GM19467 (cell line): ENCODE results near the gene PRCC.
"Not testable (repeated sequence)": the region's sequence is repeated elsewhere in the genome, so short reads cannot be mapped to it uniquely, and the experiment has no call there.

ENCODE experiments used
- ATAC-seq: cut with Tn5 transposase; IDR thresholded peaks from one replicate; pipeline ENCODE4 v1.9.1; 2021; ENCODE audit warnings: mild to moderate bottlenecking, moderate library complexity; ENCODE audit not compliant: unreplicated experiment

The PRCC gene

GRCh38 chr1:156744344-156744743, 23.0 kb upstream of the PRCC start:
- ATAC-seq = no peak

- no peak for ATAC-seq
Measured at GRCh38 chr1:156744786-156745419, 22.4 kb upstream of the PRCC start.

- ATAC-seq = no peak
Measured at GRCh38 chr1:156745881-156746280, 21.5 kb upstream of the PRCC start.

- ATAC-seq = no peak
Measured at GRCh38 chr1:156746406-156746727, 21.0 kb upstream of the PRCC start.

- ATAC-seq = no peak
Measured at GRCh38 chr1:156746728-156747631, 20.4 kb upstream of the PRCC start.

- no peak for ATAC-seq
Measured at GRCh38 chr1:156747742-156748669, 19.3 kb upstream of the PRCC start.

GRCh38 chr1:156748670-156749418, 18.5 kb upstream of the PRCC start:
- no peak for ATAC-seq

GRCh38 chr1:156749419-156750118, 17.8 kb upstream of the PRCC start:
- ATAC-seq = no peak

GRCh38 chr1:156750191-156750672, 17.1 kb upstream of the PRCC start:
- ATAC-seq = no peak

- ATAC-seq = peak; percentile 16
Measured at GRCh38 chr1:156750711-156751450, 16.5 kb upstream of the PRCC start.

GRCh38 chr1:156751451-156751756, 15.9 kb upstream of the PRCC start, which contains the start of gene HDGF:
Gene HDGF, minus strand, starts transcription at chr1:156751675. Its CDS starts 246 bp downstream, at chr1:156751429.
- peak; percentile 21 for ATAC-seq

- peak; percentile 59 for ATAC-seq
Measured at GRCh38 chr1:156751757-156752481, 15.4 kb upstream of the PRCC start.

- no peak for ATAC-seq
Measured at GRCh38 chr1:156752843-156753482, 14.4 kb upstream of the PRCC start.

- no peak for ATAC-seq
Measured at GRCh38 chr1:156754219-156754618, 13.1 kb upstream of the PRCC start.

- no peak for ATAC-seq
Measured at GRCh38 chr1:156755527-156755950, 11.8 kb upstream of the PRCC start.

- ATAC-seq = no peak
Measured at GRCh38 chr1:156756355-156756754, 11.0 kb upstream of the PRCC start.

- ATAC-seq = not testable (repeated sequence)
Measured at GRCh38 chr1:156757572-156758253, 9.6 kb upstream of the PRCC start.
